HG03095 (cell line): ENCODE results near the gene PPP4R3B.
A peak's percentile ranks its signal among the peaks of the same experiment; 100 is the strongest.

Experiments used
- ATAC-seq: cut with Tn5 transposase; IDR thresholded peaks from one replicate; pipeline ENCODE4 v1.9.1; 2021; ENCODE audit warnings: moderate library complexity; ENCODE audit not compliant: unreplicated experiment

Gene PPP4R3B

DNA sequence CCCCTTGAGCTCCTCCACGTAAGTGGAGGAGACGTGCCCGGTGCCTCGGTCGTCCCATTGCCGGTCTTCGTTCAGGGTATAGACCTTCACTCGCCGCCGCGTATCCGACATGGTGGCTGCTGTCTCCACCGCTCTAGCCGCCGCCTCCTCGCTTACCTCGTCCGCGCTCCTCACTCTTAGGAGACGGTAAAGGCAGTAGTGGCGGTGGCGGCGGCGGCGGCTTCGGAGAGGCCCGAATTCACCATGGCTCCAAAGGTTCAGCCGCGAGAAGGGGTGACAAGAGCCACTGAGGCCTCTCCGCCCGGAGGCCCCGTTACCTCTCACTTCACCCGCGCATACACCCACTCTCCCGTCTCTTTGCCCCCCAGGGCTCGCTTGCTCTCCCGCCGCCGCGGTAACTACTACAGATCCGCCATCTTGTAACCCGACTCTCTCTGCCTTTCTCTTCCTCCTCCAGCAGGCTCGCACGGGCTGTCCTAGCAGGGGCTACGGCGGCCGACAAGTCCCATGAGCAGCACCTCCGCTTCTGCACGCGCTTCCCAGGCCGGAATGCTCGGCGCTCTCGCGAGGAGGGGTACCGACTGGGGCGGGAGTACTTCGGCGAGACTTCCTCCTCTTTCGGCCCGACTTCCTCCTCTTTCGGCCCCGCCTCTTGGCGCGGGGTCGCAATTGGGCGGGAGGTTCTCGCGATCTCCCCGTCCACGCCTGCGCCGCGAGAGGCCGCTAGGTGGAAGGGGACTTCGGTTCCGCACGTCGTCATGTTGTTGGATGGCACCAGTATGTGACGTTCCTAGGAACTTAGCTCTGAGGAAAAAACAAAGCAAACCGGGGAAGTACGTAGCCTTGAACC, at the start of gene PPP4R3B:
Gene PPP4R3B, minus strand, starts transcription at position 448 of the 850 bp plus-strand sequence. Its CDS starts 337 bp downstream, at position 111.
- peak; percentile 87 for ATAC-seq

- ATAC-seq = no peak
Measured at GRCh38 chr2:55653255-55653654, 35.8 kb upstream of the PPP4R3B start.

GRCh38 chr2:55649211-55649610, 31.8 kb upstream of the PPP4R3B start:
- ATAC-seq = no peak

GRCh38 chr2:55636831-55637230, 19.4 kb upstream of the PPP4R3B start:
- no peak for ATAC-seq

DNA sequence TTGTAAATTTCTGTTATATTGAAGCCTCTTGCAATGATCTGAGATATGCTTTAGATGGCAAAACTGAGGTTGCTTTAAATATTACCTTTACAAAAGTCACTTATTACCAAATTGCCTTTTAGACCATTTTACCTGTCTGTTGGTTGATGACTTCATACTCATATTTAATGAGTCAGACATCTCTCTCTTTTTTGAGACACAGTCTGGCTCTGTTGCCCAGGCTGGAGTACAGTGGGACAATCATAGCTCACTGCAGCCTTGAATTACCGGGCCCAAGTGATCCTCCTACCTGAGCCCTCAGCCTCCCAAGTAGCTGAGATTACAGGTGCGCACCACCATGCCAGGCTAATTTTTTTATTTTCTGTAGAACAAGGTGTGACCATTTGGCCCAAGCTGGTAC, 11.5 kb upstream of the PPP4R3B start:
- no peak for ATAC-seq

DNA sequence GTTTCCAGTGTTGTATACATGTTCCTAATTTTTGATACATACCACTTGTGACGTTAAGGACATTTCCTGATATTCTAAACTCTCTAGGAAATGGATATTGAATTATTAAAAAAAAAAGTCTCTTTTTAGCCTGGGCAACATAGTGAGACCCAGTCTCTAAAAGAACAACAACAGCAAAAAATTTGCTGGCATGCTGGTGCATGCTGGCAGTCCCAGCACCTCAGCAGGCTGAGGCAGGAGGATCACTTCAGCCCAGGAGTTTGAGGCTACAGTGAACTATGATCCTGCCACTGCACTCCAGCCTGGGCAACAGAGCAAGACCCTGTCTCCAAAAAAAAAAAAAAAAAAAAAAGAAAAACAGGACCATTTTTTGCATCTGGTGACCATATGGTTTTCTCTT, 10.5 kb upstream of the PPP4R3B start:
- ATAC-seq = no peak

DNA sequence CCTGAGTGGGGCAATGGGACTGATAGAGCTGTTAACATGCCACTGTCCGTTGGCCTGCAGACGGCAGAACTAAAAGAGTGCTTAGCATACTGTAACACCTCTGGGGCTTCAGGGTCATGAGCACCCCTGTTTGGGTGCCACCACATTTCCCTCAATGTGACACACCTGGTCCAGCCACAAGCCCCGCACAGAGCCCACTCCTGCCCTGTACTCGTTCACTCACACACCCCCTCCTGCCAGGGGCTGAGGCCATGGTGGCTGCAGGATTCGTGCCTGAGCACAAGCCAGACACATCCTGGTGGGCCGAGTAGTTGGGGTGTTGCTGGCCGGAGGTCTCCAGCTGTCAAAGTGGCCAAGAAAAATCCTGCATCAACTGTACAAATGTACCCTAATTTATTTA, 4.4 kb upstream of the PPP4R3B start:
- ATAC-seq = no peak

DNA sequence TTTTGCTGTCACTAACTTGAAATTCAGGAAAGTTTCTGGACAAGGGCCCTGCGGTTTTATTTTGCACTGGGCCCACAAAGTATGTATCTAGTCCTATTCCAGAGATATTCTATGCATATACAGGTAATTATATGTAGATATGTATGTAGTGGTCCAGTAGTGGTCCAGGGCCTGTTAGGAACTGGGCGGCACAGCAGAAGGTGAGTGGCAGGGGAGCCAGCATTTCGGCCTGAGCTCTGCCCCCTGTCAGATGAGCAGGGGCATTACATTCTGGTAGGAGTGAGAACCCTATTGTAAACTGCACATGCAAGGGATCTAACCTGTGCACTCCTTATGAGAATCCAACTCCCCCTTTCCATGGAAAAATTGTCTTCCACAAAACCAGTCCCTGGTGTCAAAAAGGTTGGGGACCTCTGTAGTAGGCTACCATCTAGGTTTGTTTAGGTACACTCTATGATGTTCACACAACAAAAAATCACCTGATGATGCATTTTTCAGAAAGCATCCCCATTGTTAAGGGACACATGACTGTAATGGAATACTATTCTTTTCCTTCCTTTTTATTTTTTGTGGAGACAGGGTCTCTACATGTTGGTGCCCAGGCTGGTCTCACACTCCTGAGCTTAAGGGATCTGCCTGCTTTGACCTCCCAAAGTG, 2.8 kb upstream of the PPP4R3B start:
- ATAC-seq = no peak

- ATAC-seq = no peak
Measured at GRCh38 chr2:55618275-55619055, 1.0 kb upstream of the PPP4R3B start.

GRCh38 chr2:55618025-55618274, 528 bp upstream of the PPP4R3B start:
- no peak for ATAC-seq

GRCh38 chr2:55616551-55617174, 759 bp downstream of the PPP4R3B start:
- ATAC-seq = no peak

GRCh38 chr2:55611997-55612396, 5.4 kb downstream of the PPP4R3B start:
- no peak for ATAC-seq

DNA sequence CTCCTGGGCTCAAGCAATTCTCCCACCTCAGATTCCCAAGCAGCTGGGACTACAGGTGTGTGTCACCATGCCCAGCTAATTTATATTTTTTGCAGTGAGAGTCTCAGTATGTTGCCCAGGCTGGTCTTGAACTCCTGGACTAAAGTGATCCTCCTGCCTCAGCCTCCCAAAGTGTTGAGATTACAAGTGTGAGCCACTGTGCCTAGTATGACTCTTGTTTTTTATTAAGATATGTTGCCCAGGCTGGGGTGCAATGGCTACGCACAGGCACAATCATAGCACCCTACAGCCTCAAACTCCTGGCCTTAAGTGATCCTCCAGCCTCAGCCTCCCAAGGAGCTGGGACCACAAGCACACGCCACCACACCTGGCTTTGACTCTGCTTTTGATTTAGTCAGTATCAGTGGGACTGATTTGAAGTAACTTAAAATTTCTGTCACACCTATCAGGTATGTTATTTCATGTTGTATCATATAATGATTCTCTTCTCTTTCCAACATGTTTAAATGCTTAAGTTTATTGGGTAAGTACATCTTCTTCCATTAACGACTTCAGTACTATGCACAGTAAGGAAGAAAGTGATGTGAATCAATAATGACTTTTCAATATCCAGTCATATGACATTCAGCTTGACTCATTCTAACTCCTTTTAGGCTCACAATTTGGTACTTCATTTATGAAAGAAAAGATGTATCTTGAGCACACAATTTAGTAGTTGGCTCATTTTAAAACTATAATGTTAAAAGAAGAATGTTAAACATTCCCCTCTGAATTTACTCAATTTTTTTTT, 6.3 kb downstream of the PPP4R3B start:
- ATAC-seq = no peak

- no peak for ATAC-seq
Measured at GRCh38 chr2:55609938-55610578, 7.4 kb downstream of the PPP4R3B start.

DNA sequence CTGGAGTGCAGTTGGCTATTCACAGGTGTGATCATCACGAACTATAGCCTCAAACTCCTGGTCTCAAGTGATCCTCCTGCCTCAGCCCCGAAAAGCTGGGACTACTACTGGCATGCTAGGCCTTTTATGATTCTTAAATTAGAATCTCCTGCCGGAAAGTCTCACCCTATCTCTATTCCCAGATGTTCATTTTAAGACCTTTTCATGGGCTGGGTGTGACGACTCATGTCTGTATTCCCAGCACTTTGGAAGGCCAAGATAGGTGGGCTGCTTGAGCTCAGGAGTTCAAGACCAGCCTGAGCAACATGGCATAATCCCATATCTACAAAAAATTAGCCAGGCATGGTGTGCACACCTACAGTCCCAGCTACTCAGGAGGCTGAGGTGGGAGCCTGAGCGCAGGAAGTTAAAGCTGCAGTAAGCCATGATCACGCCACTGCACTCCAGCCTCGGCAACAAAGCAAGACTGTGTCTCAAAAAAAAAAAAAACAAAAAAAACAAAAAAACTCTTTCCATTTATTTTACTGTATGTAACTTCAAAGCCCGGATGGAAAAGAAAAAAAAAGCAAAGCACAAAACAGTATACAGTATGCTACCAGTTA, 8.1 kb downstream of the PPP4R3B start:
- ATAC-seq = no peak

GRCh38 chr2:55607717-55608116, 9.7 kb downstream of the PPP4R3B start:
- ATAC-seq = no peak

GRCh38 chr2:55604027-55604565, 13.3 kb downstream of the PPP4R3B start:
- no peak for ATAC-seq

GRCh38 chr2:55601849-55602248, 15.6 kb downstream of the PPP4R3B start:
- ATAC-seq = no peak

DNA sequence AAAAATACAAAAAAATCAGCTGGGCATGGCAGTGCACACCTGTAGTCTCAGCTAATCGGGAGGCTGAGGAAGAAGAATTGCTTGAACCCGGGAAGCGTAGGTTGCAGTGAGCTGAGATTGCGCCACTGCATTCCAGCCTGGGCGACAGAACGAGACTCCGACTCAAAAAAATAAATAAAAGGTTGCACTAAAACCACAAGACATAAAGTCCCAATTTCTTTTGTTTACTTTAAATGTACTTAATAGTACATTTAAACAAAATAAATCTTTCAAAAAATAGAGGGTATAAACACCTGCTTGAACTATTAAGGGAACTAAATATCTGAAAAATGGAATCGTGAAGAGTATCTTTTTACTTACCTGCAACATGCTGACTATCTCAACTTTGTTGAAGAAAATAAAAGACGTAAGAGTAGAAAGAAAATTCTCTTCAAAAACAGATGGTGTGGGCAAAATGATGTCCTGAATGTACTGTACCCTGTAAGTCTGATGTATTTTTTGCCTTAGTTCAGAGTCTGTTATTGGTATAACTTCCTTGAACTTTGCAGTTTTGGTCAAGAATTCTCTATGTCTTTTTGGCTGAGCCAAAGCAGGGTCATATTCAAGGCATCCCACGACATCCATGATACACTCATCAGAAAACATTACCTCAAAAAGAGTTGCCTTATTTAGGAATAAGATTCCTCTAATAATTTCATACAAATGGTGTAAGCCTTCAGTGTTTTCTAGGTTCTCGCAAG, 19.2 kb downstream of the PPP4R3B start:
- ATAC-seq = no peak
